DMS79 treated with DMSO at 0.1 percent for 48 hours (cell line): ENCODE results near the gene TMEM106B.
"Not testable (repeated sequence)": the region's sequence is repeated elsewhere in the genome, so short reads cannot be mapped to it uniquely, and the experiment has no call there.

Source experiments
- DNase-seq: peaks from one replicate; lab custom pipeline; 2025; lab: John Stamatoyannopoulos, UW

TMEM106B gene

DNA sequence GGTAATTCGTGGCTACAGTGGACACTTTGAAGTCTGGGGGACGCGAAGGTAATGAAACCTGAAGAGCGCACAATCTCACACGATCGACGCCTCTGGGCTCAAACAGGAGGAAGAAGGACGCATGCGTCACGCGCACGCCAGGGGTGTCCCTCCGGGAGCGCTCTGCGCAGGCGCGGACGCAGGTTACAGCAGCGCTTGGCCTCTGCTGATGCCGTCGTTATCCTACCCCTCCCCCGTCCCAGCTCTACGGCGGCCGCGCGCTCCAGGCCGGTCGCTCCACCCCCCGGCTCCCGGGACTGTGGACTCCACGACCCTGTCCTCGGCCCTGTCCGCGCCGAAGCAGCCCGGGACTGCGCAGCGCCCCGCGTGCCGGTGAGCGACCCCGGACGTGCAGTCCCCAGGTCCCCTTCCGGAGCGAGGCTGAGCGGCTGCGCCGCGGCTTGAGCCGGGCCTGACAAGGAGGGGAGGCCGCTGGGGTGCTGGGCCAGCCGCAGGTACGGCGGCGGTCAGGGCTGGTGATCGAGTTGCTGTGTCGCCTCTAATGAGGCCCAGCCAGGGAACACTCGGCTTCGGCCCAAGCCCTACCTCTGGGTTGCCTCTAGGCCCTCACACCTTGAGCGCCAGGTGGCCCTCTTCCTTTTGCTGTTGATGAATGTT, at the start of gene TMEM106B:
Gene TMEM106B, plus strand, starts transcription at position 241 of the 657 bp plus-strand sequence. CDS start 3,517 bp downstream, outside the sequence.
- peak; percentile 88 for DNase-seq

DNA sequence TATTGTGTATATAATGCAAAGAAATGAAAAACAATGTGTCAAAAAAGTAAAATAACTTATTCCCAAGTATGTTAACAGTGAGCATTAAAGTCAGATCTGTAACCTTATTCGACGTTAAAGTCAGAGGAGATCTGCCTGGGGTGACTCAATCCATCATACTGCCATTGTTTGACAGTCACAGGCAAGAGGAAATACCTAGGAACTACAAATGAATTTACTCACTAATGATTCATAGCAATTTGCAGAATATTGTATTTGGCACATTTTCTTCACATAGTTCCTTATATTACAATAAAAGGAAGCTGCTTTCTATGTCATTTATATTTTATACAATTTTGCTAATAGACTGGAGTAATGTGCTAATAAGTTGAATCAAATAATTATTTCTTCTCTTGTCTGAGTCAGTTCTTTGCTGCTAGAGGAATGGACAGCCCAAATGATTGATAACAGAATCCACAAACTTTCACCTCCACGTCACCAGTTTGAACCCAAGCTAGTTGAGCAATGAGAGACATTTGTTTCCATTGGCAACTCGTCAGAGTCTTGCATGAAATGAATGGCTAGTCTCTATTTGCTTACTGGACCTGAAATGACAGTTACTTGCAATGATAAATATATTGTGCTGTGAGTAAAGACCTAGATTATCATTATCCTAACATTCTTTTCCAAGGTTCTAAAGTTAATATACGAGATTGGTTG, 48.5 kb upstream of the TMEM106B start:
- no peak for DNase-seq

DNA sequence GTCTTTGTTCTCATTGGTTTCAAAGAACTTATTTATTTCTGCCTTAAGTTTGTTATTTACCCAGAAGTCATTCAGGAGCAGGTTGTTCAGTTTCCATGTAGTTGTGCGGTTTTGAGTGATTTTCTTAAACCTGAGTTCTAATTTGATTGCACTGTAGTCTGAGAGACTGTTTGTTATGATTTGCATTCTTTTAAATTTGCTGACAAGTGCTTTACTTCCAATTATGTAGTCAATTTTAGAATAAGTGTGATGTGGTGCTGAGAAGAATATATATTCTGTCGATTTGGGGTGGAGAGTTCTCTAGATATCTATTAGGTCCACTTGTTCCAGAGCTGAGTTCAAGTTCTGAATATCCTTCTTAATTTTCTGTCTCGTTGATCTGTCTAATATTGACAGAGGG, 43.0 kb upstream of the TMEM106B start:
- DNase-seq, result not testable (repeated sequence)

DNA sequence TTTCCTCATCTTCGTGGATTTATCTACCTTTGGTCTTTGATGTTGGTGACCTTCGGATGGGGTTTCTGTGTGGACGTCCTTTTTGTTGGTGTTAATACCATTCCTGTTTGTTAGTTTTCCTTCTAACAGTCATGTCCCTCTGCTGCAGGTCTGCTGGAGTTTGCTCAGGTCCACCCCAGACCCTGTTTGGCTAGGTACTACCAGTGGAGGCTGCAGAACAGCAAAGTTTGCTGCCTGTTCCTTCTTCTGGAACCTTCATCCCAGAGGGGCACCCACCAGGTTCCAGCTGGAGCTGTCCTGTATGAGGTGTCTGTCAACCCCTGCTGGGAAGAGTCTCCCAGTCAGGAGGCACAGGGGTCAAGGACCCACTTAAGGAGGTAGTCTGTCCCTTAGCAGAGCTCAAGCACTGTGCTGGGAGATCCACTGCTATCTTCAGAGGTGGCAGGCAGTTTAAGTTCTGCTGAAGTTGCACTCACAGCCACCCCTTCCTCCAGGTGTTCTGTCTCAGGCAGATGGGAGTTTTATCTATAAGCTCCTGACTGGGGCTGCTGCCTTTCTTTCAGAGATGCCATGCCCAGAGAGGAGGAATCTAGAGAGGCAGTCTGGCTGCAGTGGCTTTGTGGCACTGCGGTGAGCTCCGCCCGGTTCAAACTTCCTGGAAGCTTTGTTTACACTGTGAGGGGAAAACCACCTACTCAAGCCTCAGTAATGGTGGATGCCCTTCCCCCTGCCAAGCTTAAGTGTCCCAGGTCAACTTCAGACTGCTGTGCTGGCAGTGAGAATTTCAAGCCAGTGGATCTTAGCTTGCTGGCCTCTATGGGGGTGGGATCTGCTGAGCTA, 40.9 kb upstream of the TMEM106B start:
- not testable (repeated sequence) for DNase-seq

- DNase-seq, result no peak
These were observed 37.4 kb upstream of the TMEM106B start for GRCh38 chr7:12173671-12174070.

DNA sequence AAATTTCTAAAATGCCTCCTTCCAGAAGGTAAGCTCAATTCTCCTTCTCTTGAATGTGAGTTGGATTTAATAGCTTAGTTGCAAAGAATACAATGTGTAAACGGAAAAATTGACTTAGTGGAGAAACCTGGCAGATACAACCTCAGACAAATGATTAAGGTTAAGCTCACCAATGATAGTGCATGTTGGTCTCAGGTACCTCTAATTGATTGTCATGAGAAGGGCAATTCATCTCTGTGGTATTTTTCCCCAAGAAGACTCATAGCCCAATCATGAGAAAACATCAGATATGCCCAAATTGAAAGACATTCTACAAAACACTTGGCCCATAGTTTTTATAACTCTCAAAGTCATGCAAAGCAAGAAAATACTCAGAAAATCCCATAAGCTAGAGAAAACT, 36.2 kb upstream of the TMEM106B start:
- DNase-seq, result no peak

DNA sequence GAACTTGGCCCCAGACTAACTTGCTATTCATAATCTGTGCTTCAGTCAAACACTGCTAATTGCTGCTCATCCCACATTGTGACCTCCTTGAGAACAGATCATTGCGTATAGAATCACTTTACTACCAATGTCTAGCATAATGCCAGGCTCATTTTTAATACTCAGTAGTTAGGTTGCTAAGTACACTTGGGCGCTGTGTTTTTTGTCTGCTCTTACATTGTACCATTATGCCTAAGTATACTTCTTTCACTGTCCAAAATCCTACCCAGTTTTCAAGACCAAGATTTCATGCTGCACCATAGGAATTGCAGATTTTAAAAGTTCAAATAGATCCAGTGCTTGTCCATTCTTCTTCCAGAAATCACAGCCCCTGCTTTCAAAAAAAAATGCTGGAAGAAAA, 32.8 kb upstream of the TMEM106B start:
- no peak for DNase-seq

GRCh38 chr7:12194426-12194825, 16.7 kb upstream of the TMEM106B start:
- DNase-seq, result no peak

DNA sequence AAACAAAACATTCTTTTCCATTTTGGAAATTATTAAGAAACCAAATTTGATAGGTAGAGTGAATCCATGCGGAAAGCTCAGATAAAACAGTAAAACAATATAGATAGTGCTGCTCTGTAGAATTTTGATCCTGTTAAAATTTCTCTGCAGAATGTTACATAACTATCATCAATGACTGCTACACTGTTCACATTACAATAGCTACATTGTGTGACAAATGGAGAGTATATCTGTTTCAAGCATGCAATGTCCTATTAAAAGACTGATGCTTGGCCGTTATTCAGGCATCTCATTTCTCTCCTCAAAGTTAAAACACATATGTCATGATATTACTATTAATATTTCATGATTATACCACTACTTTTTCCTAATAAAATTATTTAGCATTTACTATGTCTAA, 14.7 kb upstream of the TMEM106B start:
- DNase-seq, result no peak

DNA sequence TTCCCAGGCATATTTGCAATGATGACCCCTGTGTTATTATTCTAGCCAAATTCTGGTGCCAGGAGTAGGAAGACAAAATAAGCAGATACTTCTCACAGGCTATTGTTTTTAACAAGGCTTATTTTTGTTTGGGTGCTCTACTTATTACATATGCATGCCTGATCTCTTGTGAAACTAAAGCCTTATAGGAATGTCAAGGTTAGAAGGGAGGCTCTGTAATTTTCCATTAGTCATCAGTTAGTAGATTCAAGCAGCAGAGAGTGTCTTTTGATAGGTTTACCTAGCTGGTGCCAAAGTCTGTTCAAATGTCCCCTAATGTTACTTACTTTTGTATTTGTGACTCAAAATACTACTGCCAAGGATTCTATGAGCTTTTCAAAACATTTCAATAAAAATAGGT, 11.7 kb upstream of the TMEM106B start:
- DNase-seq, result no peak

- DNase-seq, result no peak
These were observed 4.0 kb upstream of the TMEM106B start for GRCh38 chr7:12207046-12207445.

DNA sequence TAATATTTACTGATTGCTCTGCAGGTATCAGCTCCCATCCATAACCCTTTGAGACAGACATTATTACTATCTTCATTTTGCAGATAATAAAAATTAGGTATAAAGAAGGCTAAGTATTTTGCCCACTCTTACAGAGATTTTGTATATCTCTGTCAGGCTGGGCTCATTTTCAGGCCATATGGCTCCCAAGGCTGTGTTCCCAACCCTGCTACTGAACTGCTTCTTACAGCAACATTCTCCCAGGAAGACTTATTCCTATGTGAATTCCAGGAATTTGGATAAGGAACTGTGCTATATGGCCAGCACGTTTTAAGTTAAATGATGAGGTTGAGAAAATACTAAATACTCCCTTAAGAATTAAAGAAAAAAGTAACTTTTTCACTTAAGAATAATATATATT, 1.9 kb upstream of the TMEM106B start:
- DNase-seq, result no peak

DNA sequence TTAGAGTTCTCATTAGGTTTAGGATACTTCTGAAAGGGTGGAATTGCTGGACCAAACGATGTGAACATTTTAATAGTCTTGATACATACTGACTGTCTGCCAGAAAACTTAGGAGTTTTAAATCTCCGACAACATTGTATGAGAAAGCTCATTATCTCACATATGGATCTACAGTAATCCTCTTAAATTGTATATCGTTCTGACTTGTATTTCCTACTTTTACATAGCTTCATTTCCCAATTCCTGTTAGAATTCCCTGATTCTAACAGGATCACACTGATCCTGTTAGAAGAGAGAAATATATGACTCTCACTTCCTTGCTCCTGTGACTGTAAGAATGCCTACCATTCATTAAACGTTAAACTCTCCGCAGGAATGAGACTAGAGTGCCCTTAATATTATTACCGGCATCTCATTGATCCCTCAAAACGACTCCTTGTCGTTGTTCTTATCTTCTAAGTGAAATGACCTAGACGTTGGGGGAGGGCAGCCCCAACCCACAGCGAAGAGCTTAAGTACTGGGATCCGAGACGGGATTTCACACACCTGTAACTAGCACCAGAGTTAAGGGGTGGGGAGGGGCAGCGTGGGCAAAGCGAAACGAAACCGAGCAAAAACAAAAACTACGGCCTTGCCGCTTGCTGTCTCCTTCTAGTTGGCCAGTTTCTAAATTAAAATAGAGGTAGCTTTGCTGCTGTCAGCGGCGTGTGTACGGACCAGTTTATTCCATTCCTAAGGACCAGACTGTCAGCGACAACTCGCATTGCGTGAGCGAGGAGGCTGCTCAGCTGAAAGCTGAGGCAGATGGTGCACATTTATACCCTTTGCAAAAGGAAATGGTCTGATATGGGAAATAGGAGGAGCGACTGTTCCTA, 678 bp upstream of the TMEM106B start:
- DNase-seq, result no peak

GRCh38 chr7:12211711-12212485, 804 bp downstream of the TMEM106B start:
- peak; percentile 74 for DNase-seq

DNA sequence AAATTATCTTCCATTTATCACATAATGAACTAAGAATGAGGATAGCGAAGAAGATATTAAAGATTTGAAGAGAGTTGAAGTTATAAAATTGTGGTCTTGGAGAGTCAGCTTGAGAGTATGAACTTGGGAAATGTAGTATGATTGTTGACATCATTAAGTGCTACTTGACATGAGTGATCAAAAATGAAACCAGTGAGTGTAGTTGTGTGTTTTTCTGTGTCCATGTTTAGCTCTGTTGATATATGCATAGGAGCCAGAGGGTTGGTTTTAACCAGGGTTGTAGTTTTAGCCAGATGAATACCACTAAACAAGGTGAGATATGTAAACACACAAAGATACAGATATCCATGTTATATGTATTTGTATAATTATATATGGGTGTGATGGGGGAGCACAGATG, 6.2 kb downstream of the TMEM106B start:
- DNase-seq, result peak; percentile 5

DNA sequence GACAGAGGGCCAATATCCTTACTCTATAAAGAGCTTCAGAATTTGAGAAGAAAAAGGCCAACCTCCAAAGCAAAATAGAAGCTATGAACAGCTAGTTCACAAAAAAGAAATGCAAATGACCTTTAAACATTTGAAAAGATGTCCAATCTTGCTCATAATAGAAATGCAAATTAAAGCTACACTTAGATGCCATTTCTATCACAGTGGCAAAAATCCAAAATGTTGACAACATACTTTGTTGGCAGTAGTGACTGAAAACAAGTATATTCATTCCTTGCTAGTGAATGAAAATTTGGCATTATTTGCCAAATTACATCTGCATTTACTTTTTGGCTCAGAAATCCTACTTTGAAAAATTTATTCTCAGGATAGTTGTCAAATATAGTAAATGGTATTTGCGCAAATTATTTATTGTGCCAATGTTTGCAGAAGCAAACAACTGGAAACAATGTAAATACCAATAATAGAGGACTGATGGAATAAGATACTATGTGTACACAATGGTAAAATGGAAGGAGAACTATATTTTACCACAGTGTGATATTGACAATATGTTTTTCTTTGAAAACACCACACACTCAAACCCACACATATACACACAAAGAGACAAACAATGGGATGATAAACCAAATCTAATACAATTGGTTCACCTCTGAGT, 9.4 kb downstream of the TMEM106B start:
- DNase-seq, result no peak

DNA sequence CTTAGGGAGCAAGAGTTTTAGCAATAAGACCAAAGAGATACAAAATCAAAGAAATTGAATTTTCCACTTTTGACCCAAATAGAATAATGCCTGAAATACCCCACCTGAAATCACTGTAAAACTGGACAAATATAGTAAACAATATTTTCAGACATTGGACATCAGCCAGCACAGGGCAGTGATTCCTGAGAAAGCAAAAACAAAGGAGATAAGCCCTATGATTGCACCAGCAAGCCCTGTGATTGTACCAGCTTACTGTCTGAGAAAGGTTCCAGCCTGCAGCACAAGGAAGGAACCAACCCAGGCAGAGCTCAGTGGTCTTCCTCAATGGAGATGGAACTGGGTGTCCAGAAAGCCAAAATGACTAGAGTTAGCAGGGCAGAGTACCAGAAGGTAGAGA, 10.3 kb downstream of the TMEM106B start:
- DNase-seq, result no peak

GRCh38 chr7:12222889-12223579, 11.9 kb downstream of the TMEM106B start:
- no peak for DNase-seq

- DNase-seq, result not testable (repeated sequence)
These were observed 13.9 kb downstream of the TMEM106B start for GRCh38 chr7:12225017-12225416.

DNA sequence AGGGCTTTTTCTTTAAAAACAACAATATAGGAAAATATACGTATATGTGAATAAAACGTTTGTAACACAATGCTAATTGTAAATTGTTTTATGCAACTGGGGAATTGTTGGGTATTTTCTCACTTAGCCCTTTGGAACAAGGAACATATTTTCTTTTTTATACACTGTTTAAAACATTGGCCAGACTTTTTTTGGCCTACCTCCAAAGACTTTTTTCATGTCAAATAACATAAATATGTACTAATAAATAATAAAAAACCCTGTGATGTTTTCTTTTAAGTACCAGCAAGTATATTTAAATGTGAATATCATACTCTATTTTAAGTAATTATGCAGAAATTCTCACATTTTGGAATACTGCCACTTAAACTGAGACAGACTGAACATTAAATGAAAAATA, 15.7 kb downstream of the TMEM106B start:
- DNase-seq, result no peak
